Ascending aorta (tissue), 2 donors: ENCODE results near the gene SYCE3. TPM values are rescaled to one million over a fixed set of nuclear protein-coding genes. Genes with fewer than 3 reads are reported as not detected.

ENCODE experiments used
- DNase-seq, 2 donors: peaks; one replicate each; pipeline ENCODE4 v3.0.0-alpha.2; 2019; ENCODE audit warnings: low spot score in 2 of 2
- H3K27ac ChIP-seq, 2 donors: fragments of 200-600 bp; sonication (generic); one replicate each; pipeline ENCODE4 v1.5.1; 2016 to 2017; ENCODE audit warnings: mild to moderate bottlenecking in 1 of 2
- H3K27me3 ChIP-seq: fragments of 200-600 bp; sonication (generic); one replicate; pipeline ENCODE4 v1.5.1; 2017
- H3K36me3 ChIP-seq, 2 donors: fragments of 200-600 bp; sonication (generic); one replicate each; pipeline ENCODE4 v1.5.1; 2016
- H3K4me1 ChIP-seq, 2 donors: fragments of 200-600 bp; sonication (generic); one replicate each; pipeline ENCODE4 v1.5.1; 2016 to 2017; ENCODE audit warnings: mild to moderate bottlenecking in 1 of 2
- H3K4me3 ChIP-seq, 2 donors: fragments of 200-600 bp; sonication (generic); one replicate each; pipeline ENCODE4 v1.5.1; 2016 to 2017; ENCODE audit warnings: mild to moderate bottlenecking in 1 of 2
- H3K9me3 ChIP-seq, 2 donors: fragments of 200-600 bp; sonication (generic); one replicate each; pipeline ENCODE4 v1.5.1; 2016
- intact Hi-C: fragments of 100-400 bp; cut with DNase I; formaldehyde crosslinking; loops from one replicate; pipeline ENCODE4 v1.15.1; 2023
- total RNA-seq: library from RNA; depleted of rRNA; stranded (reverse); fragments of >200 nt; gene quantifications from one replicate; pipeline ENCODE4 v1.1.0, GENCODE V29; 2016
- TF ChIP-seq, protein P1 (sequence below), 3 experiments: fragments of 200-600 bp in 2 of 3; fragments of 450-650 bp in 1 of 3; sonication (generic) in 2 of 3; IDR thresholded peaks; one replicate each; pipeline ENCODE4 v1.5.1; 2016 to 2019; ENCODE audit warnings: antibody characterized with exemption in 3 of 3, mild to moderate bottlenecking in 1 of 3, moderate library complexity in 1 of 3

SYCE3 gene
- total RNA-seq, 1 donor from 2014 or later = not detected

DNA sequence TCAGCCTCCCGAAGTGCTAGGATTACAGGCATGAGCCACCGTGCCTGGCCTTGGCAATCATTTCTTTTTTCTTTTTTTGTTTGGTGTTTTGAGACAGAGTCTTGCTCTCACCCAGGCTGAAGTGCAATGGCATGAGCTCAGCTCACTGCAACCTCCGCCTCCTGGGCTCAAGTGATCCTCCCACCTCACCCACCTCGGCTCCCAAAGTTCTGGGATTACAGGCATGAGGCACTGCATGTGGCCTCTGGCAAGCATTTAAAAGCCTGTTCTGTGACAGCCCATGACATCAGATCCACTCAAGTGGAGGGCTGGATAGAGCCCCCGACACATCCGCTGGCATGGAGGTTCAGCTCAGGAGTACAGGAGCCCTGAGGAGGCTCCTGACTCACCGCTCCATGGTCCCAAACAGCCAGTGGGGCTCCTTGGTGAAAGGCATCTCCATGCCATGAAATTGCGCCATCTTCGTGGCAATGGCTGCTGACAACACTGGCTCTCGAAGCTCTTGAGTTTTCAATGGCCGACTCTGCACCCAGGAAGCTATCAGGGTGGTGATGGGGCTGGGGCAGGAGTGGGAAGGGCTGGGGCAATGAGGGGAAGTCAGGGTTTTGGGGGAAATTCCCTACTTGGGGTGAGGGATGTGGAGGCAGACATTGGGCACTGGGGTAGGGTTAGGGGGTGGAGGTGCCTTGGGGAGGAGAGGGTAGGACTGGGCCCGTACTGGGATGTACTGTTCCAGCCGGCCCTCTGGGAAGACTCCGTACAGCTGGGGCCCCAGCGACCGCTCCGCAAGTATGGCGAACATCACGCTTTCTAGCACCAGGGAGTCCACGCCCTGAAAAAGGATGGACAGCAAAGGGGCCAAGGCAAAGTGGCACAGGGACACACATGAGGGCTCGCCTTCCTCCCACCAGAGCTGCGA, 18.6 kb upstream of the SYCE3 start:
- H3K4me3 ChIP-seq = peak overlapping the region; percentile 65 to 82
- TF ChIP-seq, protein P1, sequence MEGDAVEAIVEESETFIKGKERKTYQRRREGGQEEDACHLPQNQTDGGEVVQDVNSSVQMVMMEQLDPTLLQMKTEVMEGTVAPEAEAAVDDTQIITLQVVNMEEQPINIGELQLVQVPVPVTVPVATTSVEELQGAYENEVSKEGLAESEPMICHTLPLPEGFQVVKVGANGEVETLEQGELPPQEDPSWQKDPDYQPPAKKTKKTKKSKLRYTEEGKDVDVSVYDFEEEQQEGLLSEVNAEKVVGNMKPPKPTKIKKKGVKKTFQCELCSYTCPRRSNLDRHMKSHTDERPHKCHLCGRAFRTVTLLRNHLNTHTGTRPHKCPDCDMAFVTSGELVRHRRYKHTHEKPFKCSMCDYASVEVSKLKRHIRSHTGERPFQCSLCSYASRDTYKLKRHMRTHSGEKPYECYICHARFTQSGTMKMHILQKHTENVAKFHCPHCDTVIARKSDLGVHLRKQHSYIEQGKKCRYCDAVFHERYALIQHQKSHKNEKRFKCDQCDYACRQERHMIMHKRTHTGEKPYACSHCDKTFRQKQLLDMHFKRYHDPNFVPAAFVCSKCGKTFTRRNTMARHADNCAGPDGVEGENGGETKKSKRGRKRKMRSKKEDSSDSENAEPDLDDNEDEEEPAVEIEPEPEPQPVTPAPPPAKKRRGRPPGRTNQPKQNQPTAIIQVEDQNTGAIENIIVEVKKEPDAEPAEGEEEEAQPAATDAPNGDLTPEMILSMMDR (IDR thresholded peaks at IDR 0.05) = no peak
- H3K27me3 ChIP-seq = peaks cover 5% of the 10 kb centered on the region
- H3K27ac ChIP-seq = no peak overlapping the region
- H3K4me1 ChIP-seq = peaks cover 7 to 23% of the 10 kb centered on the region in 2 donors
- DNase-seq = no peak
- intact Hi-C loops = no loop called here
- peaks cover 0 to 5% of the 10 kb centered on the region in 2 donors for H3K36me3 ChIP-seq
- H3K9me3 ChIP-seq = no peaks in the 10 kb centered on the region

DNA sequence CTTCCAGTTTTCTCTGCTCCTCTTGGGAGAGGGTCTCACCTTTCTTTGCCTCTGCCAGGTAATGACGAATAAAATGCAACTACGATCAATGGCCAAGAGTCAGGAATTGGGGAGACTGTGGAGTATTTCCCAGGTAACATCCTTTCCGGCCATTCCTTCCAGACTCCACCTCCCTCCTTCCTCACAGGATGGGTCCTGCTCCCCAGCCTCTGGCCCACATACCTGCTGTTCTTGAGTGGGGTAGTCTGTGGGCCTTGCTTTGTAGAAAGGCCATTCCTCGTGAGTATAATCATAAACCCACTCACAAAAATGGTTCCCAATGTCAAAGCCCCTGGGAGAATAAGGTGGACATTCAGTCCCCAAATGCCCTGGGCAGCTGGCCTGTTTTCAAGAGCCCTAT, 17.0 kb upstream of the SYCE3 start:
- intact Hi-C loops = no loop called here
- no peak for DNase-seq
- Histone ChIP-seq H3K4me3 (no peak overlapping the region), H3K4me1 (peaks cover 7 to 23% of the 10 kb centered on the region in 2 donors), H3K27ac (no peak overlapping the region), H3K36me3 (peaks cover 0 to 5% of the 10 kb centered on the region in 2 donors), H3K27me3 (peaks cover 5% of the 10 kb centered on the region), H3K9me3 (no peaks in the 10 kb centered on the region)
- TF ChIP-seq, protein P1 (IDR thresholded peaks at IDR 0.05) = no peak

- Histone ChIP-seq H3K4me3 (no peak overlapping the region), H3K27me3 (peaks cover 5% of the 10 kb centered on the region), H3K36me3 (peaks cover 0 to 5% of the 10 kb centered on the region in 2 donors), H3K4me1 (peaks cover 7 to 21% of the 10 kb centered on the region in 2 donors), H3K27ac (no peak overlapping the region), H3K9me3 (no peaks in the 10 kb centered on the region)
- TF ChIP-seq, protein P1 (IDR thresholded peaks at IDR 0.05) = no peak
- DNase-seq = no peak
- intact Hi-C loops = no loop called here
Observed at GRCh38 chr22:50578776-50579310, 16.1 kb upstream of the SYCE3 start.

- H3K27me3 ChIP-seq = peaks cover 5% of the 10 kb centered on the region
- H3K4me1 ChIP-seq = peaks cover 7 to 16% of the 10 kb centered on the region in 2 donors
- no peaks in the 10 kb centered on the region for H3K9me3 ChIP-seq
- TF ChIP-seq, protein P1 (IDR thresholded peaks at IDR 0.05) = no peak
- H3K4me3 ChIP-seq = peak within 1 kb of the TSS in 1 of 2 donors; percentile 30
- no peak for DNase-seq
- H3K27ac ChIP-seq = no peak within 1 kb of the TSS
- H3K36me3 ChIP-seq = peaks cover 0 to 5% of the 10 kb centered on the region in 2 donors
- intact Hi-C loops = no loop called here
Observed at GRCh38 chr22:50577987-50578775, 15.5 kb upstream of the SYCE3 start, which contains the start of gene CPT1B. TSS of gene CPT1B (minus strand) at chr22:50578427. CDS start at chr22:50577915, 512 bp downstream.

GRCh38 chr22:50577697-50577986, 14.9 kb upstream of the SYCE3 start:
- DNase-seq = no peak
- Histone ChIP-seq H3K36me3 (peaks cover 0 to 5% of the 10 kb centered on the region in 2 donors), H3K9me3 (no peaks in the 10 kb centered on the region), H3K27me3 (peaks cover 5% of the 10 kb centered on the region), H3K27ac (no peak overlapping the region), H3K4me3 (no peak overlapping the region), H3K4me1 (peaks cover 7 to 16% of the 10 kb centered on the region in 2 donors)
- intact Hi-C loops = no loop called here
- TF ChIP-seq, protein P1 (IDR thresholded peaks at IDR 0.05) = no peak
